Neural cell (in vitro differentiated cells): ENCODE measurements around the gene ZNF574. TPM values are rescaled to one million over a fixed set of nuclear protein-coding genes. Genes with fewer than 3 reads are reported as not detected.

Experiments used
- H2AFZ ChIP-seq: fragments of 200-600, 300-800 bp; sonication (generic), shearing (Covaris generic); 2 replicates; pipeline ENCODE4 v1.6.0; 2014; ENCODE audit warnings: low read depth, mild to moderate bottlenecking, antibody characterized with exemption, low read length, moderate library complexity
- H3F3A ChIP-seq: fragments of 200-600 bp; shearing (Covaris generic); 2 replicates; pipeline ENCODE4 v1.6.1; 2016; ENCODE audit warnings: mild to moderate bottlenecking, moderate library complexity, mixed read lengths, antibody characterized with exemption, low read length; ENCODE audit not compliant: insufficient read depth, poor library complexity, severe bottlenecking
- H3K27ac ChIP-seq: fragments of 200-600, 300-800 bp; sonication (generic), shearing (Covaris generic); 2 replicates; pipeline ENCODE4 v1.5.1; 2014; ENCODE audit warnings: mild to moderate bottlenecking, low read length, moderate library complexity
- H3K27me3 ChIP-seq: fragments of 300-800, 200-600 bp; sonication (generic), shearing (Covaris generic); 2 replicates; pipeline ENCODE4 v1.6.0; 2014; ENCODE audit warnings: mild to moderate bottlenecking, low read depth, low read length, moderate library complexity; ENCODE audit not compliant: insufficient read depth
- H3K36me3 ChIP-seq: fragments of 300-800, 200-600 bp; sonication (generic), shearing (Covaris generic); 2 replicates; pipeline ENCODE4 v1.5.1; 2014; ENCODE audit warnings: mild to moderate bottlenecking, antibody characterized with exemption, low read length, moderate library complexity; ENCODE audit not compliant: insufficient read depth
- H3K4me2 ChIP-seq: fragments of 300-800, 200-600 bp; sonication (generic), shearing (Covaris generic); 2 replicates; pipeline ENCODE4 v1.6.0; 2014; ENCODE audit warnings: mild to moderate bottlenecking, low read length
- H3K4me3 ChIP-seq: fragments of 300-800, 200-600 bp; sonication (generic), shearing (Covaris generic); 2 replicates; pipeline ENCODE4 v1.5.1; 2014; ENCODE audit warnings: mild to moderate bottlenecking, low read length, moderate library complexity
- H3K79me2 ChIP-seq: fragments of 200-600 bp; shearing (Covaris generic); replicated peaks from 2 replicates; pipeline ENCODE4 v1.6.0; 2014; ENCODE audit warnings: mild to moderate bottlenecking, low read length, moderate library complexity; ENCODE audit not compliant: insufficient read depth
- H3K9ac ChIP-seq: fragments of 300-800, 200-600 bp; sonication (generic), shearing (Covaris generic); 2 replicates; pipeline ENCODE4 v1.6.1; 2016; ENCODE audit warnings: mild to moderate bottlenecking, low read length, mixed read lengths
- H3K9me2 ChIP-seq: fragments of 200-600 bp; shearing (Covaris generic); 2 replicates; pipeline ENCODE4 v1.6.1; 2016; ENCODE audit warnings: mild to moderate bottlenecking, low read length, mixed read lengths; ENCODE audit not compliant: insufficient read depth
- H3K9me3 ChIP-seq: fragments of 200-600, 300-800 bp; sonication (generic), shearing (Covaris generic); 2 replicates; pipeline ENCODE4 v1.6.1; 2016; ENCODE audit warnings: mild to moderate bottlenecking, mixed run types, low read length, moderate library complexity, mixed read lengths
- H4K20me1 ChIP-seq: fragments of 200-600 bp; shearing (Covaris generic); 2 replicates; pipeline ENCODE4 v1.6.1; 2016; ENCODE audit warnings: mild to moderate bottlenecking, mixed run types; ENCODE audit not compliant: insufficient read depth
- EP300 ChIP-seq: fragments of 450-650 bp; conservative IDR thresholded peaks from 2 replicates; pipeline ENCODE4 v1.6.1; 2014; ENCODE audit warnings: antibody characterized with exemption, mild to moderate bottlenecking, moderate library complexity; ENCODE audit not compliant: poor library complexity, severe bottlenecking
- EZH2 ChIP-seq: fragments of 200-600, 300-800 bp; shearing (Covaris generic), sonication (generic); IDR thresholded peaks from 2 replicates; pipeline ENCODE4 v1.6.1; 2014; ENCODE audit warnings: antibody characterized with exemption, low read length, borderline replicate concordance, mild to moderate bottlenecking; ENCODE audit not compliant: insufficient read depth, poor library complexity, severe bottlenecking
- MXI1 ChIP-seq: fragments of 450-650 bp; conservative IDR thresholded peaks from 2 replicates; pipeline ENCODE4 v1.6.1; 2014; ENCODE audit warnings: antibody characterized with exemption, mild to moderate bottlenecking; ENCODE audit not compliant: poor library complexity, severe bottlenecking
- POLR2AphosphoS5 ChIP-seq: IDR thresholded peaks from 2 replicates; pipeline ENCODE4 v1.6.1; 2012
- RAD21 ChIP-seq: fragments of 450-650 bp; conservative IDR thresholded peaks from 2 replicates; pipeline ENCODE4 v1.6.1; 2014; ENCODE audit warnings: antibody characterized with exemption, mild to moderate bottlenecking, moderate library complexity
- SMC3 ChIP-seq: fragments of 450-650 bp; conservative IDR thresholded peaks from 2 replicates; pipeline ENCODE4 v1.6.1; 2014; ENCODE audit warnings: antibody characterized with exemption, mild to moderate bottlenecking, moderate library complexity; ENCODE audit not compliant: poor library complexity
- TAF1 ChIP-seq: IDR thresholded peaks from 2 replicates; pipeline ENCODE4 v1.6.1; 2012; ENCODE audit warnings: low read depth
- polyA plus RNA-seq: library from polyadenylated mRNA; depleted of rRNA; stranded (reverse); fragments of >200 nt; gene quantifications from 2 replicates; pipeline ENCODE4 v1.2.3, GENCODE V29; 2014
- TF ChIP-seq, protein P1 (sequence below): fragments of 450-650 bp; IDR thresholded peaks from 2 replicates; pipeline ENCODE4 v1.5.1; 2014; ENCODE audit warnings: antibody characterized with exemption, mild to moderate bottlenecking, moderate library complexity; ENCODE audit not compliant: poor library complexity, severe bottlenecking
- TF ChIP-seq, protein P2 (sequence below): IDR thresholded peaks from 2 replicates; pipeline ENCODE4 v1.6.1; 2012; ENCODE audit warnings: borderline replicate concordance

ZNF574 gene
- polyA plus RNA-seq, 1 donor from 2014 or later, result 7.0 TPM

DNA sequence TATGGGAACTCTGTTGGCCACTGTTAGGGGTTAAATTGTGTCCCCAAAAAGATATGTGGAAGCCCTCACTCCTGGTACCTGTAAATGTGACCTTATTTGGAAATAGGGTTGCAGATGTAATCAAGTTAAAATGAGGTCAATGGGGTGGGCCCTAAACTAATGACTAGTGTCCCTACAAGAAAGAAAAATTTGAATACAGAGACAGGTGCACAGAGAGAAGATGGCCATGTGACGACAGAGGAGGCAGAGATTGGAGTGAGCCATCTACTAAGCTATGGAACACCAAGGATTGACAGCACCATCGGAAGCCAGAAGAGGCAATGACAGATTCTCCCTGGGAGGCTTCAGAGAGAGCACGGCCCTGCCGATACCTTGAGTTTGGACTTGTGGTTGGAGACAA, 39.7 kb downstream of the ZNF574 start:
- no peaks in the 10 kb centered on the region for H3K36me3 ChIP-seq
- no peaks in the 10 kb centered on the region for H4K20me1 ChIP-seq
- H3K79me2 ChIP-seq, result no peaks in the 10 kb centered on the region
- no peak overlapping the region for H3K27ac ChIP-seq
- H3K9me3 ChIP-seq, result no peaks in the 10 kb centered on the region
- TF ChIP-seq EP300 (no peak), TAF1 (no peak), EZH2 (no peak), POLR2AphosphoS5 (no peak), RAD21 (no peak), MXI1 (no peak), SMC3 (no peak)
- TF ChIP-seq, protein P1, sequence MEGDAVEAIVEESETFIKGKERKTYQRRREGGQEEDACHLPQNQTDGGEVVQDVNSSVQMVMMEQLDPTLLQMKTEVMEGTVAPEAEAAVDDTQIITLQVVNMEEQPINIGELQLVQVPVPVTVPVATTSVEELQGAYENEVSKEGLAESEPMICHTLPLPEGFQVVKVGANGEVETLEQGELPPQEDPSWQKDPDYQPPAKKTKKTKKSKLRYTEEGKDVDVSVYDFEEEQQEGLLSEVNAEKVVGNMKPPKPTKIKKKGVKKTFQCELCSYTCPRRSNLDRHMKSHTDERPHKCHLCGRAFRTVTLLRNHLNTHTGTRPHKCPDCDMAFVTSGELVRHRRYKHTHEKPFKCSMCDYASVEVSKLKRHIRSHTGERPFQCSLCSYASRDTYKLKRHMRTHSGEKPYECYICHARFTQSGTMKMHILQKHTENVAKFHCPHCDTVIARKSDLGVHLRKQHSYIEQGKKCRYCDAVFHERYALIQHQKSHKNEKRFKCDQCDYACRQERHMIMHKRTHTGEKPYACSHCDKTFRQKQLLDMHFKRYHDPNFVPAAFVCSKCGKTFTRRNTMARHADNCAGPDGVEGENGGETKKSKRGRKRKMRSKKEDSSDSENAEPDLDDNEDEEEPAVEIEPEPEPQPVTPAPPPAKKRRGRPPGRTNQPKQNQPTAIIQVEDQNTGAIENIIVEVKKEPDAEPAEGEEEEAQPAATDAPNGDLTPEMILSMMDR, result no peak
- TF ChIP-seq, protein P2, sequence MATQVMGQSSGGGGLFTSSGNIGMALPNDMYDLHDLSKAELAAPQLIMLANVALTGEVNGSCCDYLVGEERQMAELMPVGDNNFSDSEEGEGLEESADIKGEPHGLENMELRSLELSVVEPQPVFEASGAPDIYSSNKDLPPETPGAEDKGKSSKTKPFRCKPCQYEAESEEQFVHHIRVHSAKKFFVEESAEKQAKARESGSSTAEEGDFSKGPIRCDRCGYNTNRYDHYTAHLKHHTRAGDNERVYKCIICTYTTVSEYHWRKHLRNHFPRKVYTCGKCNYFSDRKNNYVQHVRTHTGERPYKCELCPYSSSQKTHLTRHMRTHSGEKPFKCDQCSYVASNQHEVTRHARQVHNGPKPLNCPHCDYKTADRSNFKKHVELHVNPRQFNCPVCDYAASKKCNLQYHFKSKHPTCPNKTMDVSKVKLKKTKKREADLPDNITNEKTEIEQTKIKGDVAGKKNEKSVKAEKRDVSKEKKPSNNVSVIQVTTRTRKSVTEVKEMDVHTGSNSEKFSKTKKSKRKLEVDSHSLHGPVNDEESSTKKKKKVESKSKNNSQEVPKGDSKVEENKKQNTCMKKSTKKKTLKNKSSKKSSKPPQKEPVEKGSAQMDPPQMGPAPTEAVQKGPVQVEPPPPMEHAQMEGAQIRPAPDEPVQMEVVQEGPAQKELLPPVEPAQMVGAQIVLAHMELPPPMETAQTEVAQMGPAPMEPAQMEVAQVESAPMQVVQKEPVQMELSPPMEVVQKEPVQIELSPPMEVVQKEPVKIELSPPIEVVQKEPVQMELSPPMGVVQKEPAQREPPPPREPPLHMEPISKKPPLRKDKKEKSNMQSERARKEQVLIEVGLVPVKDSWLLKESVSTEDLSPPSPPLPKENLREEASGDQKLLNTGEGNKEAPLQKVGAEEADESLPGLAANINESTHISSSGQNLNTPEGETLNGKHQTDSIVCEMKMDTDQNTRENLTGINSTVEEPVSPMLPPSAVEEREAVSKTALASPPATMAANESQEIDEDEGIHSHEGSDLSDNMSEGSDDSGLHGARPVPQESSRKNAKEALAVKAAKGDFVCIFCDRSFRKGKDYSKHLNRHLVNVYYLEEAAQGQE, result no peak
- no peaks in the 10 kb centered on the region for H3K27me3 ChIP-seq
- H3K4me2 ChIP-seq, result no peak overlapping the region
- no peaks in the 10 kb centered on the region for H3K9me2 ChIP-seq
- H3K4me3 ChIP-seq, result no peak overlapping the region
- H2AFZ ChIP-seq, result no peak overlapping the region
- no peak overlapping the region for H3K9ac ChIP-seq
- no peaks in the 10 kb centered on the region for H3F3A ChIP-seq

DNA sequence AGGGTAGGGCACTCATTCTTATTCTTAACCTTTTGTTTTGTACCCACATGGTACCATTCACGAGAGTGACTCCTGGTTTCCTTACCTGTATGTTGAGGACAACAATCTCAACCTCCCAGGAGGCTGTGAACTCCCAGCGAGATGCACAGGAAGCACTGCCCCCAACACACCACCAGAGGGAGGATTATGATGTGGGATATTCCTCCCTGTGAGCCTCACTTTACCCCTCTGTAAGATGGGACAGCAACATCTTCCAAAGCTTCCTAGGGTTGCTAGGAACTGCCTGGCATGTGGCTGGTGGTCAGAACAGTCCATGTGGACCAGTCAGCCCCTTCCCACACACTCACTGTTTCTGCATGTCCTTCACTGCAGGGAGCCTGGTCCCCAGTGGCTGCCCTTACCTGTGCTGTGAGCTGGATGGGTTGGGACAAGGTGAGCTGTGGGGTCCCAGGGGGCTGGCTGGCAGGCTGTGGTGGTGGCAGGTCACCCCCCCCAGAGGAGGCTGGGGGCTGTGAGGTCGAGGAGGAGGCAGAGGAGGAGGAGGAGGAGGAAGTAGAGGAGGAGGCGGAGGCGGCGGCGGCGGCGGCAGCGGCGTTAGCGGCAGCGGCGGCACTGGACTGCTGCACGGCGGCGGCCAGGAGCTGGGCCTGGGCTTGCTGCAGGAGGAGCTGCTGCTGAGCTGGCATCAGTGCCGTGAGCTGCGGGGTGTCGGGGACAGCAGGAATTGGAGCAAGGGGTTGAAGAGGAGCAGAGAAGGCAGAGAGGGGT, 40.5 kb downstream of the ZNF574 start:
- Histone ChIP-seq H3K9me2 (no peaks in the 10 kb centered on the region), H3K4me2 (no peak overlapping the region), H3K27me3 (no peaks in the 10 kb centered on the region)

More for the DNA sequence above, 40.5 kb downstream of the ZNF574 start:
- Histone ChIP-seq H3K4me3 (no peak overlapping the region), H4K20me1 (no peaks in the 10 kb centered on the region), H3F3A (no peaks in the 10 kb centered on the region), H3K9ac (no peak overlapping the region), H3K9me3 (no peaks in the 10 kb centered on the region), H3K27ac (no peak overlapping the region), H3K79me2 (no peaks in the 10 kb centered on the region), H2AFZ (no peak overlapping the region), H3K36me3 (no peaks in the 10 kb centered on the region)
- TF ChIP-seq SMC3, result no peak
- TF ChIP-seq, protein P1, result no peak
- no peak for TF ChIP-seq TAF1
- TF ChIP-seq POLR2AphosphoS5, result no peak
- no peak for TF ChIP-seq RAD21
- no peak for TF ChIP-seq MXI1
- no peak for TF ChIP-seq EP300
- no peak for TF ChIP-seq EZH2
- TF ChIP-seq, protein P2, result no peak
